ENCODE results near the gene WWOX. TPM values are rescaled to one million over a fixed set of nuclear protein-coding genes. Genes with fewer than 3 reads are reported as not detected.

Gene WWOX
- total and polyA plus RNA-seq, 2 of the 8 experiments (the other 6 are each of a cell fraction or from before 2014, with no cell fraction given): 5.4 to 16.7 TPM

DNA sequence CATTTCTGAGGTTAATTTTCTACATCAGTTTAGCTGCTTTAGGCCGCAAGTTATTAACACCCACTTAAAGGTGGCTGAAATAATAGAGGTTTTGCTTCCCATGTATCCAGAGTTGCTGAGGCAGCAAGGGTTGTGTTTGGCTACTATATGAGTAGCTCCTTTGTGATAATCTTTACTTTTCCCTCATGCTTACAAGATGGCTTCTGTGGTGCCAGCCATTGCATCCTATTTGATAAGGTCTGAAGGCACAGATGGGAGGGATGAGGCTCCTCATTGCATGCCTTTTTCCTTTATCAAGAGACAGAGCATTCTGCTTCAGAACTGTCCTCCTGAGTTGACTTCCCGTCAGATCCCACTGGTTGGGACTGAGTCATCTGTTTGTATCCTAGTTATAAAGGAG, 340.2 kb downstream of the WWOX start:
- Histone ChIP-seq H3K9me3 (ENCODE audit: insufficient read depth in 2 of 2, low read depth in 1 of 2, low read length in 1 of 2) (no peaks in the 10 kb centered on the region), H4K91ac (replicated peaks; ENCODE audit: insufficient read length, low read length) (no peak overlapping the region), H3K56ac (replicated peaks; ENCODE audit: insufficient read length, low read depth, low read length) (no peak overlapping the region), H2BK12ac (ENCODE audit: low read depth, low read length) (no peak overlapping the region), H4K5ac (ENCODE audit: insufficient read length, low read depth, low read length) (no peak overlapping the region), H3K36me3 (ENCODE audit: control insufficient read depth in 2 of 4, insufficient read depth in 4 of 4, low read length in 3 of 4) (no peaks in the 10 kb centered on the region), H3K4me3 (ENCODE audit: extremely low read depth in 1 of 4, insufficient read depth in 2 of 4, low read depth in 3 of 4, low read length in 4 of 4) (no peak overlapping the region), H3K27ac (ENCODE audit: low read depth, low read length) (no peak overlapping the region), H4K8ac (ENCODE audit: extremely low read depth, insufficient read depth, low read length) (no peak overlapping the region), H3K27me3 (replicated peaks in 1 of 4; ENCODE audit: control insufficient read depth in 3 of 4, extremely low read depth in 1 of 4, insufficient read depth in 3 of 4, low read length in 3 of 4) (no peaks in the 10 kb centered on the region), H3K4ac (replicated peaks; ENCODE audit: insufficient read length, low read depth, low read length) (no peak overlapping the region), H3K4me2 (ENCODE audit: insufficient read depth in 1 of 2, low read depth in 2 of 2, low read length in 2 of 2) (no peak overlapping the region), H3K23ac (ENCODE audit: insufficient read length) (no peak overlapping the region), H2BK120ac (replicated peaks; ENCODE audit: low read depth, low read length) (no peak overlapping the region), H3K14ac (ENCODE audit: insufficient read length) (no peak overlapping the region), H3K9ac (replicated peaks in 1 of 4; ENCODE audit: extremely low read depth in 1 of 4, low read depth in 3 of 4, low read length in 3 of 4) (no peak overlapping the region), H2AK5ac (ENCODE audit: low read depth, low read length) (no peak overlapping the region), H2BK5ac (ENCODE audit: low read depth, low read length) (no peak overlapping the region), H4K20me1 (replicated peaks in 1 of 2; ENCODE audit: control insufficient read depth in 1 of 2, insufficient read depth in 2 of 2, low read length in 2 of 2) (no peaks in the 10 kb centered on the region), H2AFZ (ENCODE audit: low read length) (no peak overlapping the region), H3K4me1 (replicated peaks in 1 of 4; ENCODE audit: control insufficient read depth in 3 of 4, insufficient read depth in 4 of 4, low read length in 3 of 4) (no peaks in the 10 kb centered on the region), H3K18ac (ENCODE audit: extremely low read depth, low read length) (no peak overlapping the region), H2BK15ac (ENCODE audit: low read length) (no peak overlapping the region), H3K23me2 (ENCODE audit: low read depth, low read length) (no peaks in the 10 kb centered on the region), H2BK20ac (ENCODE audit: low read length) (no peak overlapping the region), H3K79me2 (ENCODE audit: control insufficient read depth in 1 of 2, insufficient read depth in 2 of 2, low read length in 2 of 2) (no peaks in the 10 kb centered on the region), H3K79me1 (ENCODE audit: low read depth, low read length) (no peaks in the 10 kb centered on the region)
- ChIA-PET CTCF (ENCODE audit: partially characterized antibody) (interaction anchor here (0.7 to 1.5 kb wide), 2 partner anchors 9 to 361 kb away, joined by 3 to 6 read pairs; no protein-coding TSS in a partner anchor), POLR2A (ENCODE audit: partially characterized antibody) (no interaction called here)
- no peak for FAIRE-seq
- WGBS, 2 experiments (ENCODE audit: extremely low coverage in 1 of 2, insufficient coverage in 1 of 2, insufficient read length in 1 of 2, insufficient replicate concordance in 2 of 2, low coverage in 1 of 2, low lambda C conversion rate in 2 of 2, missing lambda C conversion rate in 1 of 2): 94% methylated on average over 2 of the region's 2 CpGs; no CpG with 5 or more reads in 1 of the 2 experiments
- no peak for DNase-seq (ENCODE audit: low read depth in 1 of 2, low spot score in 2 of 2)
- TF ChIP-seq CBX8 (IDR thresholded peaks at IDR 0.05; ENCODE audit: borderline replicate concordance, low read depth, low read length): no peak
- TF ChIP-seq BRCA1 (IDR thresholded peaks at IDR 0.05; ENCODE audit: low read depth, low read length): no peak
- TF ChIP-seq CTCF (IDR thresholded peaks at IDR 0.05; ENCODE audit: control extremely low read depth in 1 of 3, insufficient read depth in 1 of 3, low read depth in 1 of 3, low read length in 3 of 3): no peak
- TF ChIP-seq SUZ12 (IDR thresholded peaks at IDR 0.05; ENCODE audit: low read length): no peak

Measured in H1 (cell line).